NB4 (cell line): ENCODE results near the gene DHX58.

ENCODE experiments used
- DNase-seq: peaks from one replicate; pipeline ENCODE4 v3.0.0; 2010; ENCODE audit warnings: low read depth
- H3K4me3 ChIP-seq: one replicate; pipeline ENCODE4 v1.5.1; 2011; ENCODE audit warnings: mild to moderate bottlenecking, low read depth, low read length, moderate library complexity
- MYC ChIP-seq: IDR thresholded peaks from 2 replicates; pipeline ENCODE4 v1.6.1; 2011; ENCODE audit warnings: low read depth, low read length
- POLR2A ChIP-seq: IDR thresholded peaks from 2 replicates; pipeline ENCODE4 v1.6.1; 2011; ENCODE audit warnings: mild to moderate bottlenecking; ENCODE audit not compliant: insufficient read length; ENCODE audit errors: extremely low read depth
- TF ChIP-seq, protein P1 (sequence below): IDR thresholded peaks from one replicate; pipeline ENCODE4 v1.5.1; 2012; ENCODE audit warnings: low read depth, low read length
- TF ChIP-seq, protein P2 (sequence below): IDR thresholded peaks from 2 replicates; pipeline ENCODE4 v1.6.1; 2011; ENCODE audit warnings: low read depth, low read length

DHX58 gene

DNA sequence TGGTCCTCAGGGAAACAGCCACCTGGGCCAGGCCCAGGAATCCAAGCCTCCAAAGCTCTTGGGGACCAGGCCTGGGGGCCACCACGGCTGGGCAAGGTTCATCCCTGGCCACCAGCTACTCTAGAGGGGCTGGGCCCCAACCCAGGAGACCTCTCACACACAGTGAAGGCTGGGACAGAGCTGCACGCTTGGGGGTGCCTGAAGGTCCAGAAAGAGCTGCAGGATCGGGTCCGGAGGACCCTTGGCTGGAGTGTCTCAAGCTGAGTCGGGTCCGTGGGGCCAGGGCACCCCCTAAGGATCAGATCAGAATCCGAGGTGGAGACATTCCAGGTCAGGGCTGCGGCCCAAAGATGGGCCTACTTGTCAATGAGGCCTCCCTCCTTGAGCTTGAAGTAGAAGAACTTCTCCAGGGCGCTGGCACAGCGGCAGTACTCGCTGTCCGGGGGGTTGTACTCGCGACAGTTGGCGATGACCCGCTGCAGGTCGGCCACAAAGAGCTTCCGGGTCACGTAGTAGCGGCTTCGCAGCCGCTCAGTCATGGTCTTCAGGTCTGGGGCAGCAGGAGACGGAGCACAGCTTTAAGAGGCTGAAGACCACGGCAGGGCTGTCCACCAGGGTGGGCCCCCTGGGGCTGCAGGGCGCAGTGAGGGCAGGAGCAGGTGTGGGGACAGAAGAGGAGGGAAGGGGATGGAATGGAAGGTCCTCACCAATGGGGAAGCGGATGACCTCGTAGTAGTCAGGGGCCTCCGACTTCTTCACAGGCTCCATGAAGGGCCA, 967 bp upstream of the DHX58 start:
- no peak for DNase-seq
- H3K4me3 ChIP-seq = no peak overlapping the region
- TF ChIP-seq, protein P1, sequence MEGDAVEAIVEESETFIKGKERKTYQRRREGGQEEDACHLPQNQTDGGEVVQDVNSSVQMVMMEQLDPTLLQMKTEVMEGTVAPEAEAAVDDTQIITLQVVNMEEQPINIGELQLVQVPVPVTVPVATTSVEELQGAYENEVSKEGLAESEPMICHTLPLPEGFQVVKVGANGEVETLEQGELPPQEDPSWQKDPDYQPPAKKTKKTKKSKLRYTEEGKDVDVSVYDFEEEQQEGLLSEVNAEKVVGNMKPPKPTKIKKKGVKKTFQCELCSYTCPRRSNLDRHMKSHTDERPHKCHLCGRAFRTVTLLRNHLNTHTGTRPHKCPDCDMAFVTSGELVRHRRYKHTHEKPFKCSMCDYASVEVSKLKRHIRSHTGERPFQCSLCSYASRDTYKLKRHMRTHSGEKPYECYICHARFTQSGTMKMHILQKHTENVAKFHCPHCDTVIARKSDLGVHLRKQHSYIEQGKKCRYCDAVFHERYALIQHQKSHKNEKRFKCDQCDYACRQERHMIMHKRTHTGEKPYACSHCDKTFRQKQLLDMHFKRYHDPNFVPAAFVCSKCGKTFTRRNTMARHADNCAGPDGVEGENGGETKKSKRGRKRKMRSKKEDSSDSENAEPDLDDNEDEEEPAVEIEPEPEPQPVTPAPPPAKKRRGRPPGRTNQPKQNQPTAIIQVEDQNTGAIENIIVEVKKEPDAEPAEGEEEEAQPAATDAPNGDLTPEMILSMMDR = no peak
- TF ChIP-seq, protein P2, sequence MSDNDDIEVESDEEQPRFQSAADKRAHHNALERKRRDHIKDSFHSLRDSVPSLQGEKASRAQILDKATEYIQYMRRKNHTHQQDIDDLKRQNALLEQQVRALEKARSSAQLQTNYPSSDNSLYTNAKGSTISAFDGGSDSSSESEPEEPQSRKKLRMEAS = no peak
- TF ChIP-seq MYC (no peak), POLR2A (no peak)

DNA sequence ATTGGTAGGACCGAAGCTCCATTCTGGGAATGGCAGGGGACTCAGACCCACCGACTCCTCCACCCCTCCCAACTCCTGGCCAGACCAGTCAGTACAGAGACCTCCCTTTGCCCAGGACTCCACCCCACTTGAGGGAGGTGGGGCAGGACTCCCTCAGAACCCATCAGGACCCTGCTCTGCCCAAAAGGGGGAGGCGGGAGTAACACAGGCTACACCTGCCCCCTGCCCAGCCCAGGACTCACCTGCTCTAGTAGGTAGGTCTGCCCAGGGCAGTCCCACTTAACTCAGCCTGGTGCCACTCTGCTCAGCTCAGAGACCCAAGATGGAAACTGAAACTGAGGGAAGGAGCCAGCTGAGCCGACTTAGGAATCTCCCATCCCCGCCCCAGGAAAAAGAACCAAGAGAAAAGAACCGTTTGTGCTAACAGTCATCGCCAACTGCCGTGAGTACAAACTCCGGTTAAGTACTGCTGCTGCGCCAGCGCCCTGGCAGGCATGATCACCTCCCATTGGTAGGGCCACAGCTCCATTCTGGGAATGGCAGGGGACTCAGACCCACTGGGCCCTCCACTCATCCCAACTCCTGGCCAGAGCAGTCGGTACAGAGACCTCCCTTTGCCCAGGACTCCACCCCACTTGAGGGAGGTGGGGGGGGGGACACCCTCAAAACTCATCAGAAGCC, 503 bp downstream of the DHX58 start:
- H3K4me3 ChIP-seq = no peak overlapping the region
- DNase-seq = no peak
- TF ChIP-seq, protein P1 = no peak

DNA sequence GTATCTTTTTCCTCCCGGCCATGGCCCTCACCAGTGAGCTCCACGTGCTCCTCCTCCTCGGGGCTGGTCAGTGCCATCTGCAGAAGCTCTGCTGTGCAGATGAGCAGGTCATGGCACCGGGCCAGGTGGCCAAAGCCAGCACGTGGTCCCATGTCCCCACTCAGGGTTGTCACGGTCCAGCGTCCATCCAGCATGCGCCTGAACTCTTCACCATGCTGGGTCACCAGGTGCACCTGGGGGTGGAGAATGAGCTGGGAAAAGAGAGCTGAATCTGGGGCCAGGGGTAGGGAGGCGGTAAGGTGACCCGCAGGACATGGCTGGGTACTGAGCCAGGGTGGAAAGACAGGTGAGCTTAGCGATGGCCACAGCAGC, 1.3 kb downstream of the DHX58 start:
- TF ChIP-seq MYC (no peak), POLR2A (no peak)
- TF ChIP-seq, protein P2 = no peak
- TF ChIP-seq, protein P1 = no peak

DNA sequence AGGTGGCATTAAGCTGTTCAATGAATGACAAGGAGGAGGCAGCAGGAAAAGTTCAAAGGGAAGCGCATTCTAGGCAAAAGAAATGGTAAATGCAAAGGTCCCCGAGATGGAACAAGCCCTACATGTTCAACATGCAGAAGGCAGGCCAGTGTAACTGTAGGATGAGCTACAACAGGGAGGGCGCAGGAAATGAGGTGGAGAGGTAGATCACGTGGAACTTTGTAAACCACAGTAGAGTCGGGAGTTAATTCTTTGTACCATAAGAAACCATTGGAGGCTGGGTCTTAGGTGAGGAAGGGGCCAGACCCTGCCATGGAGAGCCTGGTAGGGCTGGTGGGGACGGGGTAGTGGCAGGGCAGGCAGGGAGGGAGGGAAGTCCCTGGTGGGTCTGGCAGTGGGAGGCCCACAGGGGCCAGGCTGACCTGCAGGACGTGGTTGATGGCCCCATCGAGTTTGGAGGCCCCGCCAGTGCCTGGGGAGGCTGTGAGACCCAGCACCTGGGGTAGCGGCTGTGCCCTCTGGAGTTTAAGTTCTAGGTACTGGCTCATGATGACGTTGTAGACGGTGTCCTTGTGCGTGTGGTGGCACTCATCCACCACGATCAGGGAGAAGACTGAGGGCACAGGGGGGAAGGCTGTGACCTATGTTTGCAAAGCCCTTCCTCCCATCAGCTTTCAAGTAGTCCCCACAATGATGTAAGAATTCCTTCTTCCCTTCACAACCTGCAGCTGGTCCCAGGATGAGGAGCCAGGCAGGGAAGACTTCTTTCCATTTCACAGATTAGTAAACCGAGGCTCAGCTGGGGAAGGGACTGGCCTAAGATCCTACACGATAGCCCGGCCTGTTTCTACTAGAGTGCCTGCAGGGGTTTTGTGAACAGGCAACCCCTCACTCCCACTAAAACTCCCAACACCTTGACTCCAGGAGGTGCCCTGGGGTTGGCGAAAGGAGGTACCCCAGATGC, 1.9 kb downstream of the DHX58 start:
- TF ChIP-seq, protein P2 = no peak
- TF ChIP-seq POLR2A = no peak
- no peak for TF ChIP-seq MYC
- TF ChIP-seq, protein P1 = no peak
- DNase-seq = no peak
- no peak overlapping the region for H3K4me3 ChIP-seq

More for the DNA sequence above, 1.3 kb downstream of the DHX58 start:
- H3K4me3 ChIP-seq = no peak overlapping the region
- no peak for DNase-seq

DNA sequence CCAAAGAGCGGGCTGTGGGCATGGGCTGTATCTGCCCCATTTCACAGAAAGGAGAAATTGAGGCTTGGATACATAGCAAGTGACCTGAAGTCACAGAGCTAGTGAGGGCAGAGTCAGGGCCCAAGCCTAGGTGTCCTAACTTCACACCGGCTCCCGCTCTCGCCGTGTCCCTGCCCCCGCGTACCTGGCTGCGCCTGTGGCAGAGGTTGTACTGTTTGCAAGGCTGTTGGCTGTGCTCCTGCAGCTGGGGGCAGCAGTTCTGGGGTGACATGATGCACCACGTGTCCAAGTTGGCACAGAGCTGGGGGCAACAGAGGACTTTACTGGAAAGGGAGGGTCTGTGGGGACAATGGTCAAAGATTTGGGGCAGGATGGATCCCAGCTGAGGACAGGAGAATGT, 3.4 kb downstream of the DHX58 start:
- H3K4me3 ChIP-seq = no peak overlapping the region
- TF ChIP-seq POLR2A (no peak), MYC (no peak)
- TF ChIP-seq, protein P2 = no peak
- TF ChIP-seq, protein P1 = no peak
- no peak for DNase-seq
